Renal pelvis (tissue), 12 donors: ENCODE results near the gene PGAM2. TPM values are rescaled to one million over a fixed set of nuclear protein-coding genes. Genes with fewer than 3 reads are reported as not detected.

ENCODE experiments used
- DNase-seq: peaks from one replicate; pipeline ENCODE4 v3.0.0-alpha.2; 2013
- long read RNA-seq, 16 experiments: transcript quantifications; one replicate each; lab custom pipeline, GENCODE V29; 2026
- polyA plus RNA-seq, 3 donors: library from polyadenylated mRNA; unstranded; fragments of 120-200 nt; gene quantifications; one replicate each; pipeline ENCODE4 v1.2.1, GENCODE V29; 2013; ENCODE audit not compliant: insufficient read length in 3 of 3

The PGAM2 gene
- polyA plus RNA-seq, result 1 to 10 TPM; 1.2 to 3.4 (median 2.2) TPM
- long read RNA-seq, donor 1, partial matches to known transcripts, result 0 of 3 reads
- long read RNA-seq, donor 1, other reads (novel, unspliced or antisense), result 0 of 3 reads
- long read RNA-seq, donor 2, partial matches to known transcripts, result 0 of 1 reads
- long read RNA-seq, donor 2, other reads (novel, unspliced or antisense), result 0 of 1 reads
- long read RNA-seq, donor 3, partial matches to known transcripts, result 0 of 1 reads
- long read RNA-seq, donor 3, other reads (novel, unspliced or antisense), result 0 of 1 reads
- long read RNA-seq, donor 4, result 0 reads
- long read RNA-seq, donor 5, partial matches to known transcripts, result 0 of 4 reads
- long read RNA-seq, donor 5, other reads (novel, unspliced or antisense), result 0 of 4 reads
- long read RNA-seq, donor 6, partial matches to known transcripts, result 0 of 2 reads
- long read RNA-seq, donor 6, other reads (novel, unspliced or antisense), result 0 of 2 reads
- long read RNA-seq, donor 7, partial matches to known transcripts, result 0 of 2 reads
- long read RNA-seq, donor 7, other reads (novel, unspliced or antisense), result 0 of 2 reads
- long read RNA-seq, donor 8, result 0 reads
- long read RNA-seq, donor 9, transcript PGAM2-201 (3 exons, 857 nt), result major isoform, 5 of 5 reads
- long read RNA-seq, donor 9, partial matches to known transcripts, result 0 of 5 reads
- long read RNA-seq, donor 9, other reads (novel, unspliced or antisense), result 0 of 5 reads
- long read RNA-seq, donor 10, partial matches to known transcripts, result 7 of 16 reads
- long read RNA-seq, donor 10, other reads (novel, unspliced or antisense), result 5 of 16 reads
- long read RNA-seq, donor 11, partial matches to known transcripts, result 0 of 1 reads
- long read RNA-seq, donor 11, other reads (novel, unspliced or antisense), result 0 of 1 reads
- long read RNA-seq, donor 12, transcript PGAM2-201 (3 exons, 857 nt), result major isoform, 5 of 5 reads
- long read RNA-seq, donor 12, partial matches to known transcripts, result 0 of 5 reads
- long read RNA-seq, donor 12, other reads (novel, unspliced or antisense), result 0 of 5 reads
- long read RNA-seq, donor 13, partial matches to known transcripts, result 0 of 2 reads
- long read RNA-seq, donor 13, other reads (novel, unspliced or antisense), result 0 of 2 reads
- long read RNA-seq, donor 14, partial matches to known transcripts, result 0 of 2 reads
- long read RNA-seq, donor 14, other reads (novel, unspliced or antisense), result 0 of 2 reads
- long read RNA-seq, donor 15, partial matches to known transcripts, result 0 of 4 reads
- long read RNA-seq, donor 15, other reads (novel, unspliced or antisense), result 0 of 4 reads
- long read RNA-seq, donor 16, partial matches to known transcripts, result 0 of 3 reads
- long read RNA-seq, donor 16, other reads (novel, unspliced or antisense), result 0 of 3 reads

DNA sequence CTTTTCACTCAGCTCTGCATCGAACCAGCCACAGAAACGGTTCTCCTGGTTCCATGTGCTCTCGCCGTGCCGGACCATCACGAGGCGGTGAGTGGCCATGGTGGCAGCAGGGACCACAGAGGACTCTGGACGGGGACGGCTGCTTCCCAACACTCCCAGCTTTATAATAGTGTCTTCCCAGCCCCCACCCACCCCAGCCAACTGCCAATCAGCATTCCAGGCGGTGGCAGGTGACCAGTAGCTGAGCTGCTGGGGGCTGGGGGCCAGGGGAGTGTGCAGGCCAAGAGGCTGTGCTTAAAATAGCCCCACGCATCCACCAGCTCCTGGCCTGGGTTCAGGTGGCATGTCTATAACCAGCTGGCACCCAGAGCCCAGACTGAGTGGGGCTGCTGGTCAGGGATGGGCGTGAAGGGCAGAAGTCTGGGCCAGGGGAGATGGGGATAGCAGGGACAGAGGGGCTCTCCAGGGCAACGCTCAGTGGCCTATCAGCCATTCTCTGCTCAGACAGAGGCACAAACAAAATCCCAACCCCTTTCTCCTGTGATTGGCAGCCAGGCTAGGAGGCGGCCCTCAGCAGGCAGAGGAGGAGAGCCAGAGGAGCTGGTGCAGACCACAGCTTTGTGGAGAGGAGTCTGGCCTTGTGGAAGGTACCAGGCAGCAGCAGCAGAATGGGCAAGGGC is at the start of gene PGAM2:
Gene PGAM2 (minus strand): TSS at position 137 of the 680 bp plus-strand sequence. CDS start 38 bp downstream, at position 99.
- DNase-seq, result no peak

DNA sequence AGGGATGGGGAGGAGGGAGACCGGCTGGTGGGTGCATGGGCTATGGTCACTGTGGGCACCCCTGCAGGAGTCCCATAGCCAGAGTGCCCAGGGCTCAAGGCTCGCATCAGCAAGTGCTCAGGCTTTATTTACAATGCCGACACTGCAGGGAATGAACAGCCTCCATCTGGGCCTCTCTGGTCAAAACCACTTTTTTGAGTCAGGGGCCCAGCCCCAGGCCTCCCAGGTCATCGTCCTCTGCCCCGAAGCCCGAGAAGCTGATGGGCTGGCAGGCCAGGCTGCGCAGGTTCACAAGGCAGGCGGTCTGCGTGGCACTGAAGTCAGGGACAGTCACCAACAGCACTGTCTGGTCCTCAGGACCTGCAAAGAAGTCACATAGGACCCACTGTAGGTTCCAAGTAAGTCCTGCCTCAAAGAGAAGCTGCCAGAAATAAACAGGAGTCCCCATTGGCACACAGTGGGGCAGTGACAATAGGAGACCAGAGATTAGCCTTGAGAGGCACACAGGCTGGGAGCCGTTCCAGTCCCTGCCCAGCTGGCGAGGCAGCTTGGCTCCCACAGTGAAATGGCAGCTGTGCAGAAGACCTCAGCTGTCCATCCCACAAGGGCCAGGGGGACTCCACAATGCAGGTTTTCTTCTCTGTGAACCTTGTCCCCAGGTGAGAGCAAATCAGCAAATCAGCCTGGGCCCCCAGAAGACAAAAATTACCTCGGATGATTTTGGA is 49.4 kb upstream of the PGAM2 start:
- DNase-seq, result no peak

DNA sequence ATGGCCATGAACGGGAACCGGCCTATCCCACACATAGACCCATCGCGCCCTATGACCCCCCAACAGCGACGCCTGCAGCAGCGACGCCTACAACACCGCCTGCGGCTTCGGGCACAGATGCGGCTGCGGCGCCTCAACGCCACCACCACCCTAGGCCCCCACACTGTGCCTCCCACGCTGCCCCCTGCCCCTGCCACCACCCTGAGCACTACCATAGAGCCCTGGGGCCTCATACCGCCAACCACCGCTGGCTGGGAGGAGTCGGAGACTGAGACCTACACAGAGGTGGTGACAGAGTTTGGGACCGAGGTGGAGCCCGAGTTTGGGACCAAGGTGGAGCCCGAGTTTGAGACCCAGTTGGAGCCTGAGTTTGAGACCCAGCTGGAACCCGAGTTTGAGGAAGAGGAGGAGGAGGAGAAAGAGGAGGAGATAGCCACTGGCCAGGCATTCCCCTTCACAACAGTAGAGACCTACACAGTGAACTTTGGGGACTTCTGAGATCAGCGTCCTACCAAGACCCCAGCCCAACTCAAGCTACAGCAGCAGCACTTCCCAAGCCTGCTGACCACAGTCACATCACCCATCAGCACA is 48.5 kb upstream of the PGAM2 start:
- DNase-seq, result no peak

DNA sequence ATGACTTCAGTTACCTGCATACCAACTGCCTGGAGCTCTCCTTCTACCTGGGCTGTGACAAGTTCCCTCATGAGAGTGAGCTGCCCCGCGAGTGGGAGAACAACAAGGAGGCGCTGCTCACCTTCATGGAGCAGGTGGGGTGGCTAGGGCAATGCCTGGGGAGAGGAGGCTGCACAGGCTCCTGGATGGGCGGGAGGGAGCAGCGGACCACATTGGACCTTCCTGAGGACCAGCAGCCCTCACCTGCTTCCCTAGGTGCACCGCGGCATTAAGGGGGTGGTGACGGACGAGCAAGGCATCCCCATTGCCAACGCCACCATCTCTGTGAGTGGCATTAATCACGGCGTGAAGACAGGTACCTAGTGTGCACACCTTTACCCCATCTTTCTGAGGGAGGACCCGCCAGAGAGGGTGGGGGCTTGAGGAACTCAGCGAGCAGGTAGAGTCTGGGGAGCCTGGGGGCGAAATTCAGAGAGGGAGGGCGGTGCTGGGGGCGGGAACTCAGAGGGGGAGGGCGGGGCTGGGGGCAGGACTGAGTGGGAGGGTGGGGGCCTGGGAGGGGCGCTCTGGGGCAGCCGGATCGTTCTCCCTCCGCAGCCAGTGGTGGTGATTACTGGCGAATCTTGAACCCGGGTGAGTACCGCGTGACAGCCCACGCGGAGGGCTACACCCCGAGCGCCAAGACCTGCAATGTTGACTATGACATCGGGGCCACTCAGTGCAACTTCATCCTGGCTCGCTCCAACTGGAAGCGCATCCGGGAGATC is 47.8 kb upstream of the PGAM2 start:
- DNase-seq, result no peak

DNA sequence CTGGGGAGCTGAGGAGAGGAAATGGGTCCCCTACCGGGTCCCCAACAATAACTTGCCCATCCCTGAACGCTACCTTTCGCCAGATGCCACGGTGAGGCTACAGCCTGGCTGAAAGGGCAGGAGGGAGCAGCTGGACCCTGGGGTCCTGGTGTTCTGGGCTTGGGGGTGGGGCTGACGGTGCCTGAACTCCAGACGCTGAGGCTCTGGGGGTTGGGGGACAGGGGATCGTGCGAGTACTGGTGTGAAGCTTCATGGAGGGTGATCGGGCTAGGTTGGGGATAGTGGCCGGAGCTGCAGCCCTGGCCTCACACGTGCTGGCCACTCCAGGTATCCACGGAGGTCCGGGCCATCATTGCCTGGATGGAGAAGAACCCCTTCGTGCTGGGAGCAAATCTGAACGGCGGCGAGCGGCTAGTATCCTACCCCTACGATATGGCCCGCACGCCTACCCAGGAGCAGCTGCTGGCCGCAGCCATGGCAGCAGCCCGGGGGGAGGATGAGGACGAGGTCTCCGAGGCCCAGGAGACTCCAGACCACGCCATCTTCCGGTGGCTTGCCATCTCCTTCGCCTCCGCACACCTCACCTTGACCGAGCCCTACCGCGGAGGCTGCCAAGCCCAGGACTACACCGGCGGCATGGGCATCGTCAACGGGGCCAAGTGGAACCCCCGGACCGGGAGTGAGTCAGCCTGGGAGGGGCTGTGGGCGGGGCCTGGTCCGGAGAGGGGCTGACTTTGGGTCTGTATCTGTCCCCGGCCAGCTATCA is 47.0 kb upstream of the PGAM2 start:
- no peak for DNase-seq

DNA sequence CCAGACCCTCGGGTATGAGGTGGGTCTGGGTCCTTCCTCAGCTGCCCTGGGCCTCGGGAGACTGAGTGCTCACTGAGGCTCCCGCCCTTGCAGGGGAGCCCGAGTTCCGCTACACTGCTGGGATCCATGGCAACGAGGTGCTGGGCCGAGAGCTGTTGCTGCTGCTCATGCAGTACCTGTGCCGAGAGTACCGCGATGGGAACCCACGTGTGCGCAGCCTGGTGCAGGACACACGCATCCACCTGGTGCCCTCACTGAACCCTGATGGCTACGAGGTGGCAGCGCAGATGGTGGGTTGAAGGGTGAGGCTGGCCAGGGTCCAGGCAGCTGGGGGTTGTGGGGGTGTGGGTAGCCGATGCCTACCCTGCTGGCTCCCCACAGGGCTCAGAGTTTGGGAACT is 46.4 kb upstream of the PGAM2 start:
- no peak for DNase-seq

DNA sequence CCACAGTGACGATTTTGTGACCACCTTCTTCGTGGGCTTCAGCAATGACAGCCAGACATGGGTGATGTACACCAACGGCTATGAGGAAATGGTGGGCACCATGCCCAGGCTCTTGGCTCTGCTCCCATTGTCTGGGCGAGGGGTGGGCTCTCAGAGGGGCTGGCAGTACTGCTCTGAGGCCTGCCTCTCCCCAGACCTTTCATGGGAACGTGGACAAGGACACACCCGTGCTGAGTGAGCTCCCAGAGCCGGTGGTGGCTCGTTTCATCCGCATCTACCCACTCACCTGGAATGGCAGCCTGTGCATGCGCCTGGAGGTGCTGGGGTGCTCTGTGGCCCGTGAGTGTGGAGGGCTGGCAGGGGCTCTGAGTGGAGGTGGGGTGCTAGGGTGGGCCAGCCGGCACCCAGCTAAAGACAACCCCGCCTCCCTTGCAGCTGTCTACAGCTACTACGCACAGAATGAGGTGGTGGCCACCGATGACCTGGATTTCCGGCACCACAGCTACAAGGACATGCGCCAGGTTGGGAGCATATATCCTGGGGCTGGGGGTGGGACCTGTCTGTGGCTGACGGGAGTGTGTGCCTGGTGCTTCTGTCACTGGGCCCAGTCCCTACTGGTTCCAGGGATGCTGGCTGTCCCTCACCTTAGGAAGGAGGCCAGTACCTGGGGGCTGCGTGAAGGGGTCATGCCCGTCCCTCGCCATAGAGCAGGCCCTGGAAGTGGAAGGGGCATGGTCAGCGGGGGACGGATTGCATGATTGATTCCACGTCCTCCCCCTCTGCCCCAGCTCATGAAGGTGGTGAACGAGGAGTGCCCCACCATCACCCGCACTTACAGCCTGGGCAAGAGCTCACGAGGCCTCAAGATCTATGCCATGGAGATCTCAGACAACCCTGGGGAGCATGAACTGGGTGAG is 45.6 kb upstream of the PGAM2 start:
- DNase-seq, result no peak

DNA sequence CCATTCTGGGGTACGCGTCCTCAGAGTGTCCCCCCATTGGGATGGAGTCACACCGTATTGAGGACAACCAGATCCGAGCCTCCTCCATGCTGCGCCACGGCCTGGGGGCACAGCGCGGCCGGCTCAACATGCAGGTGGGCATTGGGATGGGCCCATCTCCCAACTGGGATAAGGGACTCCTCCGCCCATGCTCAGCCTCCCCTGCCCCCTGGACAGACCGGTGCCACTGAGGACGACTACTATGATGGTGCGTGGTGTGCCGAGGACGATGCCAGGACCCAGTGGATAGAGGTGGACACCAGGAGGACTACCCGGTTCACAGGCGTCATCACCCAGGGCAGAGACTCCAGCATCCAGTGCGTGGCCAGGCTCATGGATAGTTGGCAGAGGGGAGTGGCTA is 44.6 kb upstream of the PGAM2 start:
- no peak for DNase-seq

DNA sequence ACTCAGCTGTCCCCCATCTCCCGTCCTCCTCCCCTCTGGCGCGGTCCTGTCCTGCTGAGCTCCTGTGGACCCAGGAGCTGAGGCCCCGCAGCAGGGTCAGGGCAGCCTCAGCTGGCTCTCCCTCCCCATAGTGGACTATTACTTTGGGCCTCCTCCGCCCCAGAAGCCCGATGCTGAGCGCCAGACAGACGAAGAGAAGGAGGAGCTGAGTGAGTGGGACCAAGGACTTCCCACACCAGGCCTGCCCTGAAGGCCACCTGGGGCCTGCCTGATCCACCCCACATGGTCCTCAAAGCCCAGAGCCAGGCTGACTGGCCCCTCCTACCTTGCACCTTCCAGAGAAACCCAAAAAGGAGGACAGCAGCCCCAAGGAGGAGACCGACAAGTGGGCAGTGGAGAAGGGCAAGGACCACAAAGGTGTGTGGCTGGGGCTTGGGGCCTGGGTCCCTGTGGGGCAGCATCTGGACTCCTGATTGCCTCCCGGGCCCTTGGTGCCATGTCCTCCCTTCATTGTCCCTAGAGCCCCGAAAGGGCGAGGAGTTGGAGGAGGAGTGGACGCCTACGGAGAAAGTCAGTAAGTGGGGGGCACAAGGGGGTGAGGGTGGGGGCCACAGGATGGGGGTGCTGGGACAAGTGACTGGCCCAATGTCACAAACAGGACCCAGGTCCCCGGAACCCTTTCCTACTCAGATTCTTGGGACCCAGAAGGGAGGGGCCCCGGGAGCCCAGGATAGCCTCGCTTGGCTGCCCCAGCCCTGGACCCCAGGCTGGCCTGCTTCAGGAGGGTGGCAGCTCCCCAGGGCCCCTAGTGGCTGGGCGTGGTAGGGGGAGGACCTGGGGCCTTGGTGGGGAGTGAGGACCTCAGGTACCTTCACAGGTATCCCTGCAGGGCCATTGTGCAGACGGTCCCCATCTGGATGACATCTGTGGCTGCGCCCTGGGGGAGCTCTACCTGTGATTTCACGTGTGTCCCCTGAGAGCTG is 43.7 kb upstream of the PGAM2 start:
- no peak for DNase-seq

DNA sequence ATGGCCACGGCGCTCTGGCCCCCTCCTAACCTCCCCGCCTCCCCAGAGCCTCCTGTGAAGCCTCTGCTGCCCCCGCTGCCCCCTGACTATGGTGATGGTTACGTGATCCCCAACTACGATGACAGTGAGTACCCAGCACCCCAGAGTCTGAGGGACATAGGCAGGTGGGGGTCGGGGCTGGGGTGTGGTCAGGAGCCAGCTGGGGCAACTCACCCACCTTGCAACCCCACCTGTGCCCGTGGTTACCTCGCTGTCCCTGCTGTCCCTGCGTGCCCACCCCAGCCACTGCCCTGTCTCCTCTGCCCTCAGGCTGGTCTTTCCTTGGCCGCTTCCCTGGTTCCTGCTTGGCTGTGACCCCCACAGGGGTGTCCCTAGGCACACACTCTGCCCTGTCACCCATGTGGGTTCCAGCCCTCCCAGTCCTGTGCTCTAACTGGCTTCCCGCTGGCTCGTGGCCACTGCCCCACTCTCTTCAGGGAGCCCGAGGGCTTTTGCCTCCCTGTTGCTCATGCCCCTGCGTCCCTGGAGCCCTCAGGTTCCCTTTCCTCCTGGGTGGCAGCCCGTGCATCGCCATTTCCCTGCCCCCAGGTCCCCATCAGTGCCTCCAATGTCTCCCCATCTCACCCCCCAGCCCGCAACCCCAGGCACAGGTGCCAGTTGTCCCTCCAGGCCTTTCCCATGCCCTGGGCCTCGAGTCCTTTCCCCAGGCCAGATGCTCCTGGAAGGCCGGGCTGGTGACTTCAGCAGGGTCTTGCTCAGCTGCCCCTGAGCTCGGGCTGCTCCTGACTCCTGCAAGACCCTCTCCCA is 42.8 kb upstream of the PGAM2 start:
- DNase-seq, result no peak

DNA sequence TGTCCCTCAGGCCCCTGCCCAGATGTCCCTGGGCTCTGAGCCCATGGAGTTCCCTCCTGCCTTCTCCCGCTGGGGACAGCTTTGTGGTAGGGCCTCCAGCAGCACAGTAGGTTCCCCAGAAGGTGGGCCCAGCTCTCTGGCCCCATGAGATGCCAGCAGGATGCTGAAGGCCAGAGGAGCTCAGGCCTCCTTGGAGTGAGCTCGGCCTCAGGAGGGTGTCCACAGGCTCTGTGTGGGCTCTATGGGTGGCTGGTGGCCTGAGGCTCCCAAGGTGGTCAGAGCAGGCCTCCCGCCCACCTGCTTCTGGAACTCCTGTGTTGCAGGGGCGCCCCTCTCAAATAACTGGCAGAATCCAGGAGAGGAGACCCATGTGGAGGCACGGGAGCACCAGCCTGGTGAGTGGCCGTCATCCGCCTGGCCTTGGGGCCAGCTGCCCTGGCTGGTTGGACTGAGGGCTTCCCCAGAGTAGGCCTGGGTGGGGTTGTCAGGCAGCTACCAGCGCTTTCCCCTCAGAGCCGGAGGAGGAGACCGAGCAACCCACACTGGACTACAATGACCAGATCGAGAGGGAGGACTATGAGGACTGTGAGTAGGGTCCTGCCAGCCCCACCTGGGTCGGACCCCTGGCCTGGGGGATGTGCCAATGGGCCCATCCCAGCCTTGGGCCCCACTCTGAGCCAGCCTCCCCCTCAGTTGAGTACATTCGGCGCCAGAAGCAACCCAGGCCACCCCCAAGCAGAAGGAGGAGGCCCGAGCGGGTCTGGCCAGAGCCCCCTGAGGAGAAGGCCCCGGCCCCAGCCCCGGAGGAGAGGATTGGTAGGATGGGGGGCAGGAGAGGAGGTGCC is 42.0 kb upstream of the PGAM2 start:
- DNase-seq, result no peak

DNA sequence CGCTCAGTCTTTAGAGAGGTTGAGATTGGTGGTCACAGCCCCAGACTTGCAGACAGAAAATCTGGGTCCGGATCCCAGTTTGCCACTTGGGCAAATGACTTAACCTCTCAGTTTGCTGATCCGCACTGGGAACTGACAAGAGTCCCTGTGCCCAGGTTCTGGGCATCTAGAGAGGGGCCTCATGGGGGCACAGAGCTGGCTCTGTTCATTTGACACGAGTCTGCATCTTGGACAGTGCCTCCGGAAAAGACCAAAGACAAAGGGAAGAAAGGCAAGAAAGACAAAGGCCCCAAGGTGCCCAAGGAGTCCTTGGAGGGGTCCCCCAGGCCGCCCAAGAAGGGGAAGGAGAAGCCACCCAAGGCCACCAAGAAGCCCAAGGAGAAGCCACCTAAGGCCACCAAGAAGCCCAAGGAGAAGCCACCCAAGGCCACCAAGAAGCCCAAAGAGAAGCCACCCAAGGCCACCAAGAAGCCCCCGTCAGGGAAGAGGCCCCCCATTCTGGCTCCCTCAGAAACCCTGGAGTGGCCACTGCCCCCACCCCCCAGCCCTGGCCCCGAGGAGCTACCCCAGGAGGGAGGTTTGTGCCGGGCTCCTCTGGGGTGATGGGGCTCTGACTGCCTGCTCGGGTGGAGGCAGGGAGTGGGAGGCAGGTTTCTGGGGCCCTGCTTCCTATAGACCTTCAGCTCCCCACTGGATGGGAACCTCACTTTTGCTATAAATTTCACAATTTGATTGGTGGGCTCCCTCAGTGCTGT is 41.1 kb upstream of the PGAM2 start:
- no peak for DNase-seq

DNA sequence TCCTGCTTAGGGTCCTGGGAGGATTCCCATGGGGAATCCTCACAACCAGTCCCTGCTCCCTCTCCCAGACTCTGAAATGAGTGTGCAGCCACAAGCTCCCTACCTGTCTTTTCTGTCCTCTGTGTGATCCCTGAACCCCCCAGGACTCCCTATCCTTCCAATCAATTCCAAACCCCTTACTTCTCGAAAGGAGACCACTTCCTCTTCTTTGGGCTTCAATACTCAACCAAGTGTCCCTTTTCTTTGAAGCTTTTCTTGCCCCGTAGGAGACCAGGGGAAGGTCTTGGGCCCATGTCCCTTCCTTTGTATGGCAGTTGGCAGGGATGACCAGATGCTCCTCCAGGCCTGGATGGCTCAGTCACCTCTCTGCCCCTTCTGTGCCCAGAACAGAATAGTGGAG is 40.5 kb upstream of the PGAM2 start:
- no peak for DNase-seq
